Liver (tissue), 9 donors: ENCODE measurements around the gene DSG3. TPM values are rescaled to one million over a fixed set of nuclear protein-coding genes. Genes with fewer than 3 reads are reported as not detected.

Source experiments
- DNase-seq: peaks from one replicate; pipeline ENCODE4 v3.0.0-alpha.2; 2017; ENCODE audit warnings: low spot score
- H3K27ac ChIP-seq, 2 donors: one replicate each; pipeline ENCODE4 v1.7.0; 2013; ENCODE audit warnings: inconsistent platforms in 2 of 2, low read length in 2 of 2, control low read depth in 1 of 2, low read depth in 1 of 2, mild to moderate bottlenecking in 1 of 2
- H3K27me3 ChIP-seq, 4 donors: one replicate each; pipeline versions ENCODE4 v1.6.1 to v1.7.0; 2013; ENCODE audit warnings: low read length in 3 of 4, inconsistent platforms in 1 of 4, mild to moderate bottlenecking in 1 of 4, moderate library complexity in 1 of 4; ENCODE audit not compliant: control insufficient read depth in 4 of 4, insufficient read depth in 4 of 4
- H3K36me3 ChIP-seq, 4 donors: one replicate each; pipeline versions ENCODE4 v1.6.1 to v1.7.0; 2013; ENCODE audit warnings: low read length in 3 of 4, mild to moderate bottlenecking in 3 of 4, low read depth in 1 of 4, moderate library complexity in 1 of 4; ENCODE audit not compliant: control insufficient read depth in 4 of 4, insufficient read depth in 3 of 4
- H3K4me1 ChIP-seq, 4 donors: one replicate each; pipeline versions ENCODE4 v1.6.1 to v1.7.0; 2013; ENCODE audit warnings: low read length in 3 of 4, mild to moderate bottlenecking in 3 of 4, moderate library complexity in 1 of 4; ENCODE audit not compliant: control insufficient read depth in 4 of 4, insufficient read depth in 4 of 4
- H3K4me3 ChIP-seq, 3 donors: one replicate each; pipeline versions ENCODE4 v1.6.1 to v1.7.0; 2013; ENCODE audit warnings: low read length in 3 of 3, control low read depth in 1 of 3, low read depth in 1 of 3, mild to moderate bottlenecking in 1 of 3
- H3K9ac ChIP-seq, 2 donors: one replicate each; pipeline ENCODE4 v1.7.0; 2013; ENCODE audit warnings: low read length in 2 of 2, mild to moderate bottlenecking in 2 of 2, moderate library complexity in 2 of 2, control low read depth in 1 of 2, low read depth in 1 of 2
- H3K9me3 ChIP-seq, 4 donors: one replicate each; pipeline versions ENCODE4 v1.6.1 to v1.7.0; 2013; ENCODE audit warnings: low read length in 3 of 4; ENCODE audit not compliant: control insufficient read depth in 4 of 4
- CTCF ChIP-seq: fragments of 150-350 bp; IDR thresholded peaks from 2 replicates; pipeline ENCODE4 v1.5.1; 2017; ENCODE audit warnings: improper control_type of control experiment, low read depth, low read length; ENCODE audit not compliant: missing input control
- FOXA1 ChIP-seq: IDR thresholded peaks from 2 replicates; pipeline ENCODE4 v1.6.1; 2016; ENCODE audit warnings: antibody characterized with exemption
- FOXA2 ChIP-seq: IDR thresholded peaks from 2 replicates; pipeline ENCODE4 v1.6.1; 2016; ENCODE audit warnings: antibody characterized with exemption
- HNF4A ChIP-seq, 2 donors: conservative IDR thresholded peaks; 2 replicates each; pipeline ENCODE4 v1.6.1; 2016; ENCODE audit warnings: antibody characterized with exemption in 2 of 2, mild to moderate bottlenecking in 2 of 2
- HNF4G ChIP-seq: IDR thresholded peaks from 2 replicates; pipeline ENCODE4 v1.6.1; 2016; ENCODE audit warnings: antibody characterized with exemption
- JUND ChIP-seq, 2 donors: IDR thresholded peaks; 2 replicates each; pipeline ENCODE4 v1.6.1; 2016; ENCODE audit warnings: antibody characterized with exemption in 2 of 2
- MAX ChIP-seq: IDR thresholded peaks from 2 replicates; pipeline ENCODE4 v1.6.1; 2016; ENCODE audit warnings: antibody characterized with exemption
- NR2F2 ChIP-seq: IDR thresholded peaks from 2 replicates; pipeline ENCODE4 v1.6.1; 2016; ENCODE audit warnings: antibody characterized with exemption
- RAD21 ChIP-seq, 2 donors: IDR thresholded peaks; 2 replicates each; pipeline ENCODE4 v1.6.1; 2016; ENCODE audit warnings: antibody characterized with exemption in 2 of 2, mild to moderate bottlenecking in 2 of 2
- REST ChIP-seq: IDR thresholded peaks from 2 replicates; pipeline ENCODE4 v1.6.1; 2016; ENCODE audit warnings: antibody characterized with exemption, mild to moderate bottlenecking
- RXRA ChIP-seq, 2 donors: IDR thresholded peaks; 2 replicates each; pipeline ENCODE4 v1.6.1; 2017 to 2018; ENCODE audit warnings: antibody characterized with exemption in 2 of 2, mild to moderate bottlenecking in 1 of 2
- TAF1 ChIP-seq: conservative IDR thresholded peaks from 2 replicates; pipeline ENCODE4 v1.6.1; 2016; ENCODE audit warnings: antibody characterized with exemption, mild to moderate bottlenecking
- YY1 ChIP-seq: IDR thresholded peaks from 2 replicates; pipeline ENCODE4 v1.6.1; 2016; ENCODE audit warnings: antibody characterized with exemption, mild to moderate bottlenecking
- ZBTB33 ChIP-seq: IDR thresholded peaks from 2 replicates; pipeline ENCODE4 v1.6.1; 2016; ENCODE audit warnings: antibody characterized with exemption
- WGBS: extraction: QIAGEN DNeasy Blood & Tissue Kit; methylation state at CpG from one replicate; pipeline ENCODE4 v1.1.7; 2013; 5-methylcytosine and 5-hydroxymethylcytosine counted together
- polyA plus RNA-seq, 2 donors: library from polyadenylated mRNA; stranded (reverse) in 1 of 2; unstranded in 1 of 2; fragments of 200-250 nt in 1 of 2; fragments of >200 nt in 1 of 2; fragmentation: Nextera tagmentation in 1 of 2; extraction: Ambion mirVana in 1 of 2; gene quantifications; one replicate each; pipeline versions ENCODE4 v1.2.1 to v1.2.3, GENCODE V29; 2013 to 2015
- total RNA-seq, 2 donors: library from RNA; depleted of rRNA; stranded (reverse); fragments of >200 nt; gene quantifications; one replicate each; pipeline ENCODE4 v1.2.3, GENCODE V29; 2014
- donor health status: healthy.
- donor health status: healthy.
- donor health status: healthy.
- donor health status: healthy.
- donor health status: healthy.

Gene DSG3
- total and polyA plus RNA-seq, 4 donors: not detected

- WGBS: 88% methylated on average over 1 of the region's 1 CpG
- Histone ChIP-seq H3K4me3 (no peak overlapping the region), H3K9ac (no peak overlapping the region), H3K9me3 (no peaks in the 10 kb centered on the region), H3K36me3 (no peaks in the 10 kb centered on the region), H3K27me3 (no peaks in the 10 kb centered on the region), H3K27ac (no peak overlapping the region), H3K4me1 (no peaks in the 10 kb centered on the region)
- TF ChIP-seq YY1 (no peak), FOXA1 (no peak), MAX (no peak), HNF4A (conservative IDR thresholded peaks at IDR 0.05) (no peak), ZBTB33 (no peak), RAD21 (IDR thresholded peaks at IDR 0.05) (no peak), REST (no peak), FOXA2 (no peak), TAF1 (no peak), JUND (IDR thresholded peaks at IDR 0.05) (no peak), RXRA (IDR thresholded peaks at IDR 0.05) (no peak), NR2F2 (no peak)
- DNase-seq: no peak
These were observed 15.2 kb upstream of the DSG3 start for GRCh38 chr18:31432316-31432715.

- Histone ChIP-seq H3K9ac (no peak overlapping the region), H3K36me3 (no peaks in the 10 kb centered on the region), H3K27me3 (no peaks in the 10 kb centered on the region), H3K4me1 (no peaks in the 10 kb centered on the region), H3K4me3 (no peak overlapping the region), H3K9me3 (no peaks in the 10 kb centered on the region), H3K27ac (no peak overlapping the region)
- TF ChIP-seq CTCF (no peak), RAD21 (IDR thresholded peaks at IDR 0.05) (peak in 1 of 2 donors; percentile 27), NR2F2 (no peak), HNF4G (no peak)
- no peak for DNase-seq
- WGBS: 79% methylated on average over 3 of the region's 3 CpGs
These were observed 10.7 kb upstream of the DSG3 start for GRCh38 chr18:31436825-31437224.
